ENCODE measurements around the gene AP4E1. TPM values are rescaled to one million over a fixed set of nuclear protein-coding genes. Genes with fewer than 3 reads are reported as not detected.

The AP4E1 gene
- polyA plus RNA-seq, 1 donor (not counting 4 experiments of a cell fraction or from before 2014, with no cell fraction given), result 7.9 TPM

DNA sequence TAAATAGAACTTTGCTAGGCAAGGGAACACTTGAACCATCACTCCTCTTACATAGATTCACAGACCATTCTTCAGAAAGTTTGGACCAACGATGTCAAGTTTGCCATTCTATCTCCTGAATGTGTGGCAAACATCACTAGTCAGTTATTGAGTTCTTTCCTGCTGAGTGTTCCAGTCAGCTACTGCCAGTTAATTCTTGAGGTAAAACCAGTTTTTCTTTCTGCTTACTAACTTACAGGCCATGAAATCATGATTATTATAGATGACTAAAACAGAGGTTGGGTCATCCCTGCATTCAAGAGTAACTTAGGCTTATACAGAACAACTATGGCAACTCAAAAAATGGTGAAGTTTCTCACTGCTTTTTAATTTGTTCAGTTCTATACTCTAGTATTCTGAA lies 88.2 kb downstream of the AP4E1 start:
- FAIRE-seq (no peak), DNase-seq (ENCODE audit: low read depth, low spot score) (no peak)
- Histone ChIP-seq H3K9me3 (ENCODE audit: control insufficient read depth, low read depth, low read length) (no peaks in the 10 kb centered on the region), H3K4me1 (ENCODE audit: control insufficient read depth, extremely low read depth, insufficient read depth, low read length) (peaks cover 5% of the 10 kb centered on the region), H3K4me2 (ENCODE audit: control insufficient read depth, extremely low read depth, insufficient read depth, low read depth, low read length) (no peak overlapping the region), H3K27ac (ENCODE audit: control insufficient read depth, insufficient read depth, low read length) (peak overlapping the region; percentile 13), H3K36me3 (ENCODE audit: control insufficient read depth in 2 of 2, extremely low read depth in 1 of 2, insufficient read depth in 2 of 2, low read length in 2 of 2) (peaks cover 0 to 6% of the 10 kb centered on the region in 2 experiments), H3K4me3 (ENCODE audit: control insufficient read depth in 2 of 3, extremely low read depth in 1 of 3, insufficient read depth in 2 of 3, low read depth in 1 of 3, low read length in 3 of 3) (no peak overlapping the region), H2AFZ (ENCODE audit: control insufficient read depth, low read length) (no peak overlapping the region), H4K20me1 (ENCODE audit: control insufficient read depth, extremely low read depth, insufficient read depth, low read length) (no peaks in the 10 kb centered on the region), H3K9ac (ENCODE audit: control insufficient read depth, extremely low read depth, insufficient read depth, low read length) (no peak overlapping the region), H3K27me3 (ENCODE audit: control insufficient read depth, extremely low read depth, insufficient read depth, low read length) (no peaks in the 10 kb centered on the region), H3K9me1 (ENCODE audit: control insufficient read depth, extremely low read depth, insufficient read depth, low read length) (no peaks in the 10 kb centered on the region), H3K79me2 (ENCODE audit: control insufficient read depth, insufficient read depth, low read length) (no peaks in the 10 kb centered on the region)
- TF ChIP-seq EZH2 (IDR thresholded peaks at IDR 0.05; ENCODE audit: low read length), result no peak
- TF ChIP-seq, protein P1, sequence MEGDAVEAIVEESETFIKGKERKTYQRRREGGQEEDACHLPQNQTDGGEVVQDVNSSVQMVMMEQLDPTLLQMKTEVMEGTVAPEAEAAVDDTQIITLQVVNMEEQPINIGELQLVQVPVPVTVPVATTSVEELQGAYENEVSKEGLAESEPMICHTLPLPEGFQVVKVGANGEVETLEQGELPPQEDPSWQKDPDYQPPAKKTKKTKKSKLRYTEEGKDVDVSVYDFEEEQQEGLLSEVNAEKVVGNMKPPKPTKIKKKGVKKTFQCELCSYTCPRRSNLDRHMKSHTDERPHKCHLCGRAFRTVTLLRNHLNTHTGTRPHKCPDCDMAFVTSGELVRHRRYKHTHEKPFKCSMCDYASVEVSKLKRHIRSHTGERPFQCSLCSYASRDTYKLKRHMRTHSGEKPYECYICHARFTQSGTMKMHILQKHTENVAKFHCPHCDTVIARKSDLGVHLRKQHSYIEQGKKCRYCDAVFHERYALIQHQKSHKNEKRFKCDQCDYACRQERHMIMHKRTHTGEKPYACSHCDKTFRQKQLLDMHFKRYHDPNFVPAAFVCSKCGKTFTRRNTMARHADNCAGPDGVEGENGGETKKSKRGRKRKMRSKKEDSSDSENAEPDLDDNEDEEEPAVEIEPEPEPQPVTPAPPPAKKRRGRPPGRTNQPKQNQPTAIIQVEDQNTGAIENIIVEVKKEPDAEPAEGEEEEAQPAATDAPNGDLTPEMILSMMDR (optimal IDR thresholded peaks at IDR 0.05 in 1 of 3, IDR thresholded peaks at IDR 0.05 in 1 of 3, conservative IDR thresholded peaks at IDR 0.05 in 1 of 3; ENCODE audit: extremely low read depth in 1 of 3, insufficient read depth in 2 of 3, low read length in 3 of 3), result no peak
- dilution Hi-C loops (cut with MboI; ENCODE audit: extremely low pct_ligation_motif_present, low sequenced_read_pairs), result no loop called here

DNA sequence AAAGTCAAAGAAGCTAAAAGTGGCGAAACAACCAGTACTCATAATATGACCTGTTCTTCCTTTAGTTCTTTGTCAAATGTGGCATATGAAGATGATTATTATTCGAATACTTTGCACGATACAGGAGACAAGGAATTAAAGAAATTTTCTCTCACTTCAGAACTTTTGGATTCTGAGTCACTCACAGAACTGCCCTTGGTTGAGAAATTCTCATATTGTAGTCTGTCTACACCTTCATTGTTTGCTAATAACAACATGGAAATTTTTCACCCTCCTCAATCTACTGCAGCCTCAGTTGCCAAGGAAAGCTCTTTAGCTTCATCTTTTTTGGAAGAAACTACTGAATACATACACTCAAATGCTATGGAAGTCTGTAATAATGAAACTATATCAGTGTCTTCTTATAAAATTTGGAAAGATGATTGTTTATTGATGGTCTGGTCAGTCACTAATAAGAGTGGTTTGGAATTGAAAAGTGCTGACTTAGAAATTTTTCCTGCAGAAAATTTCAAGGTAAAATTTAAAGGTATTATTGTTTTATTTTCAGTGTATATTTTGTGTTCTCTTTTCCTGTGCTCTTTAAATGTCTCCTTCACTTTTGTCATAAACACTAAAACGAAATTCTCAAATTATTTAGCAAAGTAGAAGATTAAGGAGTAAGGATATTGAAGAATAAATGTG lies 89.0 kb downstream of the AP4E1 start:
- H2AFZ ChIP-seq (ENCODE audit: control insufficient read depth, low read length), result no peak overlapping the region
- H3K79me2 ChIP-seq (ENCODE audit: control insufficient read depth, insufficient read depth, low read length), result no peaks in the 10 kb centered on the region
- no peaks in the 10 kb centered on the region for H4K20me1 ChIP-seq (ENCODE audit: control insufficient read depth, extremely low read depth, insufficient read depth, low read length)
- no peak overlapping the region for H3K4me3 ChIP-seq (ENCODE audit: control insufficient read depth in 2 of 3, extremely low read depth in 1 of 3, insufficient read depth in 2 of 3, low read depth in 1 of 3, low read length in 3 of 3)
- H3K27ac ChIP-seq (ENCODE audit: control insufficient read depth, insufficient read depth, low read length), result peak overlapping the region; percentile 12
- no peak overlapping the region for H3K9ac ChIP-seq (ENCODE audit: control insufficient read depth, extremely low read depth, insufficient read depth, low read length)
- no peaks in the 10 kb centered on the region for H3K9me3 ChIP-seq (ENCODE audit: control insufficient read depth, low read depth, low read length)
- dilution Hi-C loops (cut with MboI; ENCODE audit: extremely low pct_ligation_motif_present, low sequenced_read_pairs), result no loop called here
- no peak overlapping the region for H3K4me2 ChIP-seq (ENCODE audit: control insufficient read depth, extremely low read depth, insufficient read depth, low read depth, low read length)
- H3K36me3 ChIP-seq (ENCODE audit: control insufficient read depth in 2 of 2, extremely low read depth in 1 of 2, insufficient read depth in 2 of 2, low read length in 2 of 2), result peaks cover 0 to 6% of the 10 kb centered on the region in 2 experiments
- no peak for DNase-seq (ENCODE audit: low read depth, low spot score)
- H3K4me1 ChIP-seq (ENCODE audit: control insufficient read depth, extremely low read depth, insufficient read depth, low read length), result peaks cover 5% of the 10 kb centered on the region
- H3K27me3 ChIP-seq (ENCODE audit: control insufficient read depth, extremely low read depth, insufficient read depth, low read length), result no peaks in the 10 kb centered on the region
- no peaks in the 10 kb centered on the region for H3K9me1 ChIP-seq (ENCODE audit: control insufficient read depth, extremely low read depth, insufficient read depth, low read length)
- no peak for FAIRE-seq
- TF ChIP-seq, protein P1 (optimal IDR thresholded peaks at IDR 0.05 in 1 of 3, IDR thresholded peaks at IDR 0.05 in 1 of 3, conservative IDR thresholded peaks at IDR 0.05 in 1 of 3; ENCODE audit: extremely low read depth in 1 of 3, insufficient read depth in 2 of 3, low read length in 3 of 3), result no peak
- TF ChIP-seq EZH2 (IDR thresholded peaks at IDR 0.05; ENCODE audit: low read length), result no peak

All from keratinocyte (primary cell).